Measurements from ENCODE around the gene RFC1.

The RFC1 gene

DNA sequence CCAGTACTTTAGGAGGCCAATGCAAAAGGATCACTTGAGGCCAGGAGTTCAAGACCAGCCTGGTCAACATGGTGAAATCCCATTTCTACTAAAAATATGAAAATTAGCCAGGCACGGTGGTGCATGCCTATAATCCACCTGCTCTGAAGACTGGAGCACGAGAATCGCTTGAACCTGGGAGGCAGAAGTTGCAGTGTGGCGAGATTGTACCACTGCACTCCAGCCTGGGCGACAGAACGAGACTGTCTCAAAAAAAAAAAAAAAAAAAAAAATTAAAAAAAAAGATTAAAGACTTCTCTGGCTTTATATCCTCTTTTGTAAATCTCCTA, 13.0 kb downstream of the RFC1 start:
- DNase-seq = peak; percentile 39

- DNase-seq = no peak
Measured at GRCh38 chr4:39349326-39349725, 16.8 kb downstream of the RFC1 start.

- DNase-seq = no peak
Measured at GRCh38 chr4:39348371-39349315, 17.5 kb downstream of the RFC1 start.

DNA sequence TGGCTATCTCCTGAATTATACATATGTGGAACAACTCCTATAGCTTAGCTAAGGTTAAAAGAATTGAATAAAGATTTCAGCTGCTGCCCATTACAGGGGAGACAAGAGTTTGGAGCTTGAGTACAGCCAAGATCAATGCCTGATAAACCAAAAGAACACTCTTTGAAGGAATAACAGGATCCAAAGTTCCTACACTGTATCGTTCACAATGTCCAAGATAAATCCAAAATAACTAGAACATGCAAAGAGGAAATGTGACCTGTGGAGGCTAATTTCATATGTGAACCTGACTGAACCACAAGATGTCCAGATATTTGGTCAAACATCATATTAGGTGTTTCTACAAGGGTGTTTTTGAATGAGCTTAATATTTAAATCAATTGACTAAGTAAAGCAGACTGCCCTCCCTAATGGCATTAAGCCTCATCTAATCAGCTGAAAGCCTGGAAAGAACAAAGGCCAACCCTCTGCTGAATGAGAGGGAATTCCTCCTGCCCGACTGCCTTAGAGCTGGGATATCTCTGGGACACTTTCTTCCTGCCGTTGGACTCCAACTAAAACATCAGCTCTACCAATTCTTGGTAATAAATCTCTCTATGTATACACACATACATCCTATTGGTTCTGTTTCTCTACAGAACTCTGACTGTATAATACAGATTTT, 19.2 kb downstream of the RFC1 start:
- DNase-seq = no peak

- DNase-seq = no peak
Measured at GRCh38 chr4:39342731-39343130, 23.4 kb downstream of the RFC1 start.

DNA sequence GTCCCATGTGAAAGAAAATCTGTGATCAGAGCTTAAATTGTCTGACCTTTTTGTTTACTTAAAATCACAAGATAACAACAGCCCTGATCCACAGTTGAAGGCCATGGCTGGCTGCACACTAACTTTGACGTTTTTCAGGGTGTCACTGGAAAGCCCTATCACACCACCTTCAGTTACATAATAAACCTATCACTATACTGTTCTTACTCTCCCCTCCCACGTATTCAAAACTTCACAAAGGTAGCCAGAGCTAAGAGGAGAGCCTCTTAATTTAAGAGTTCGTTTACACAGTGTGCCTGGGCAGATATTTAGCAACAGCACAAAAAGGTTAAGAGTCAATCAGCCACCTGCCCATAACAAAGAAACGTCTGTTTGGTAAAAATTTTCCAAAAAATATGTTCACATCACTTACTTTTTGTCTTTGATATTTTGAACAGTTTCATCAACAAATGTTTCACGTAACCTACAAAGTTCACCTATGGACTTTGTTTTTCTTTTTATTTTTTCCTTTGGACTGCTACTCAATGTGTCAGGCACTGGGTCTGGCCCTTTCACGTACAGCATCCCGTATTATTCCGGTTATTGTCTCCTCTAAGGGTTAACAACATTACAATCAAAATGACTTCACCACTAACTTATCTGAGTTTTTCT, 25.0 kb downstream of the RFC1 start:
- DNase-seq = no peak

DNA sequence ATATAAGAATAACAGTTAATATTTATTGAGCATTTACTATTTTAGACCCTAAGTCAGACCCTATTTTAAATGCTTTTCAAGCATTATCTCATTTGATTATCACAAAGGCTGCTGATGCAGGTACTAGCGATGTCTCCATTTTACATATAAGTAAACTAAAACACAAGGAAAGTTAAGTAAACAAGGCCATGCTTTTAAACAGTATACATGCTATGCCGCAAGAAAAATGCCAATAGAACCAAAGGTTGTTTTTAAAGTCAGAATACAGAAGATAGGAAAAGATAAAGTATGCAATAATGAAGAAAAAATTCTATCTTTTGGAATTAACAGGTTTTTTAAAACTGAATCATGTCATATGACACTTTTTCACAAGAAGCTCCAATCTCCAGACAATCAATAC, 26.2 kb downstream of the RFC1 start:
- no peak for DNase-seq

- no peak for DNase-seq
Measured at GRCh38 chr4:39337841-39338240, 28.3 kb downstream of the RFC1 start.

- DNase-seq = no peak
Measured at GRCh38 chr4:39335566-39335965, 30.6 kb downstream of the RFC1 start.

DNA sequence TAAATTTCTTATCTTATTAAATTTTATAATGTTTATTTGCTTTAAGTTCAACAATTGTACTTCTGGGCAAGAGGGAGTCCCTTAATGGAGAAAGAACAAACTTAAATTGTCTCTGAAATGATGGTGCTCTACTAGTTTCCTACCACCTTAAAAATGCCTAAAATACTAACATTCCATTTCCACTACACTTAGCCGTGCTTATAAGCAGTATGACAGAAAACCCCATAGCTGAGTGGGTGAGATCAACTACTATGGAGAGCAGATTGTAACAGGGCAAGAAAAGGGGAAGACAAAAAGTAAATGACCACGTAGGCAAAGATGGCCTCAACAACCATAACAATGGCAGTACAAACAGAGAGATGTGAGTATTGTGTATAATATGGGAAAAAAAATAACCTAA, 35.0 kb downstream of the RFC1 start:
- DNase-seq = no peak

GRCh38 chr4:39330353-39330752, 35.8 kb downstream of the RFC1 start:
- no peak for DNase-seq

DNA sequence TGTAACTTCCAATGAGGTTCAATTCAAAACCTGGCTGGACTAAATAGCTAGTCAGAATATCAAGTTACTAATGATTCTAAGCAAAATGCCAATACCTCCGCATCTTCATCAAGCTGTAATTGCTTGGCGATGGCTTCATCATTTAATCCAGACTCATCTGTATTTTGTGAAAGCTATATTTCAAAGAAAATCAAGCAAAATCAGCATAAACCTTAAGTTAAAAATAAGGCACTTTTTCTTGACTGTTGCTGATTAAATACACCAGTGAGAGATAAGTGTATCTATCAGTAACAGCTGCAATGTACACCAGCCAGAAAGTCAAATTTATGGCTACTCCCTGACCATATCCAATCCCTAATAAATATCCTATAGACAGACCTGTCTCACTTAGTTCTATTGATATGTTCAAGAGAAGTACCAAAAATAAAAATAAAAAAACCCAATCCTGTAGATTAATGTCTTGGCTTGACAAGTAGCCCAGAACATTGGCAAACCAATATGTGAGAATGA, 39.6 kb downstream of the RFC1 start:
- no peak for DNase-seq

DNA sequence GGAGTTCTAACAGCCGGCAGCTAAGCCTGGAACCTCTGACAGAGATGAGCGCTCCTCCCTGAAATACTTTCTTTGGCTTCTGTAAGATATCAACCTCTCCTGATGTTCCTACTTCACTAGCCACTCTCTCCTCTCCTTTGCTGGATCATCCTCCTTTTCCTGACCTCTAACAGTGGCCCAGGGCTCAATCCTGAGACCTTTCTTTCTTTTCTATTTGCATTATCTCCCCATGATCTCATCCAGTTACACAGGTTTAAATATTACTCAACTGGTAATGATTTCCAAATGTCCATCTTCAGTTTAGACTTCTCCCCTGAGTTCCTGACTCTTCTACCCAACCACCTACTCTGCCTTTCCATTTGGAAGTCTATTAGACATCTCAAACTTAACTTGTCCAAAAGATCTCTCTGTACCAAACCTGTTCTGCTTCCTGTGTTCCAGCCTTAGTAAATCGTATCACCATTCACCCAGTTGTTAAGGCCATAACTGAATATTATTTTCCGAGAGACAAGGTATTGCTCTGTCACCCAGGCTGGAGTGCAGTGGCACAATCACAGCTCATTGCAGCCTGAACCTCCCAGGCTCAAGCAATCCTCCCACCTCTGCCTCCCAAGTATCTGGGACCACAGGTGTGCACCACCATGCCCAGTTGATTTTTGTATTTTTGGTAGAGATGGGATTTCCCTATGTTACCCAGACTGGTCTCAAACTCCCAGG, 41.1 kb downstream of the RFC1 start:
- DNase-seq = no peak

DNA sequence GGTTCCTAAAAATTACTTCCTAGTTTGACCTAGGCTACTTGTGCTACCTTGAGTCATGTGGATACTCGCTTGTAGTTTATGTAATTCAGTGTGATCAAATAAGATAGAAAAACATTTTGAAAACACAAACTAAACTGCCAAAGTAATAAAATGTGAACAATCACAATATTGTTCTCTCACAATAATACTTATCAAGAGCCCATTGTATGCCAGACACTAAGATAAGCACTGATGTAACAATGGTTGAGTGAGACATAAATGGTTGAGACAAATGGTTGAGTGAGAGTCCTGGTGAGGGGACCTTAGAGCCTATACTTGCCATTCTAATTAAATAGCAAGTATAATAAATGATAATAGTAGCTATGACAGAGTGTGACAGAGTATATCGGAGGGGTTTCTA, 41.7 kb downstream of the RFC1 start:
- DNase-seq = no peak

- DNase-seq = no peak
Measured at GRCh38 chr4:39323821-39324220, 42.3 kb downstream of the RFC1 start.

- no peak for DNase-seq
Measured at GRCh38 chr4:39320381-39321115, 45.6 kb downstream of the RFC1 start.

- no peak for DNase-seq
Measured at GRCh38 chr4:39319676-39320075, 46.5 kb downstream of the RFC1 start.

DNA sequence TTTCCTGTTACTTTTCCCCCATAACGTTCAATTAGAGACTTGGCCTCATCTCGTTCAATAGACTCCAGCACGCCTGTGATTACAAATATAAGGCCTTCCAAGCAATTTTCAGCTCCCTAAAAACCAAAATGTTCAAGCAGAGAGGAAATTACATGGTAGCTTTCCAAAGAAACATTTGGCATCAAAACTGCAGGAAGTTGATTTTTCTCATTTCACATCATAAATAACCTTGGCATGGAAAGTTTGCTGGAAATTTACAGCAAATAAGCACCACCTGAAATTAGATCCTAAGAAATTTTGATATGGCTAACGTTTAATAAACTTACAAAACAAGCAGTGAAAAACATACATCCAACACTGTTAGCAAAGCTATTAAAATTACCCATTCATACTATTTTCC, 53.3 kb downstream of the RFC1 start:
- no peak for DNase-seq

DNA sequence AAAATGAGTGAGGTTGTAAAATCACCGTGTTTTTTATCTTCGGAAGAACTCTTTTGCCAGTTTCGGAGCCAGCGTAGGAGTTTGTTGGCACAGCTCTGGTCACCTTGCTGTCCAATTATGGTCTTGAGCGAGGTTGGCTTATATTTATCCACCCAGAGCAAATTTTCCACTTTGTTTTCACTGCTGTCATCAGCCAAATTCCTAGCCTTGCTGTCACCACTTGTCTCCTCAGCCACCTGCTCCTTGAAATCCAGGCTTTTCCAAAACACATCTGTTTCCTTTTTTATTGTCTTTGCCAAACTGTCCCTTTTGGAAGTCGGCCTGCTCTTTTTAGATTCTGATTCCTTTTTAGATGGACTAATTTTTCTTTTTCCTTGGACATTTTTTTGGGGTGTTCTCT, 57.6 kb downstream of the RFC1 start:
- DNase-seq = no peak

DNA sequence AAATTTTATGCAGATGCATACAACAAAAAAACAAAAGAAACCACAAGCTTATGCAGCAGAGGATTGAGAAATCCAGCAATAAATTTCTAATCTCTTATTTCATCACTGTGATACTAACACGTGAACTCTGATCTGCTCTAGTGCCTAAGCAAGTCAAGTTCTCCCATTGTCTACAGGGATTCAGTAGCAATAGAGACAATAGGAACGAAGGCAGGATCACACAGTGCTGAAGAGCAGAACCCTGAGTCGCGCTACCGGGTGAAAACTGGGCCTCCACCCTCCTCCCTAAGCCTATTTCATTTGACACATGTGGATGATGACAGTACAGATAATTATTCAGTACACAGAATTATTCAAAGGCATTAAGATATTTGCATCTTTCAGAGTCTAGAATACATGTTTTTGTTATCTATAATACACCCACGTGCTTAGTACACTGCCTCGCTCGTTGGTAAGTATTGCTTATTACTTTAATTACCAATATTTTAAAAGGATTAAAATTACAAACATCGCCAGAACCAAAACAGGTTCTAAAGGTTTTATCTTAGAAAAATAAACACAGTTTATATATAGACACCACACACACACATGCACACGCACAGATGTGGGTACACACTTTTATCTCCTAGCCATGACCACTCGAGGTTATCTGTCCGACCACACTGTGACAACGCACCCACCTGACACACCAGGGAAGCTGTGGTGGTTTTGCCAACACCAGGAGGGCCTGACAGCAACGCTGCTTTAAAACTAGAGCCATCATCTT, 60.1 kb downstream of the RFC1 start:
- DNase-seq = no peak

DNA sequence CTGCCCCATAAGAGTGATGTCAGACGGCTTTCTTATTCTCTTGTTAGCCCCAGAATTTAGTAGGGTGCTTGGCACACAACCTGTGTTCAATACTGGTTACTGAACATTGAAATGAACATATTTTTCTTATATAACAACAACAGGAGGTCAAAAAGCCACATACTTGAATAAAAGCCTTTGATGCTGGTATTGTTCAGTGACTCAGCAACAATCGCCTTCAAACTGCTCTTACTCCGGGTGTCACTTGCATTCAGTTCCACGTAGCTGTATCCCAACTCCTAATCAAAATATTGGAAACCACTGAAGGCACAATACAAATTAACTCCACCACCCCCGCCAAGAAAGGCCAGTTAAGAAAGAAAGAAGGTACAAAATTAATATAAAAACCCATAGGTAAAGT, 61.5 kb downstream of the RFC1 start:
- no peak for DNase-seq

- DNase-seq = no peak
Measured at GRCh38 chr4:39303871-39304270, 62.3 kb downstream of the RFC1 start.

Data from CD4-positive, alpha-beta T cell treated with Interleukin-17A for 4 hours (primary cell).